GM13976 (cell line): ENCODE measurements around the gene SLCO2A1.

Source experiments
- DNase-seq: peaks from one replicate; pipeline ENCODE4 v3.0.0; 2012; ENCODE audit warnings: low spot score
- in situ Hi-C: fragments of 300-500 bp; cut with MboI; formaldehyde crosslinking; loops from one replicate; pipeline ENCODE4 v1.12.0; 2022; ENCODE audit warnings: low sequenced_read_pairs, mixed read lengths, inconsistent platforms; ENCODE audit not compliant: unreplicated experiment
- TF ChIP-seq, protein P1 (sequence below): IDR thresholded peaks from 2 replicates; pipeline ENCODE4 v1.5.1; 2012; ENCODE audit warnings: borderline replicate concordance, mild to moderate bottlenecking; ENCODE audit not compliant: insufficient read depth; ENCODE audit errors: extremely low read depth, missing control alignments, control extremely low read depth

SLCO2A1 gene

GRCh38 chr3:133921592-133921991 lies 108.1 kb downstream of the SLCO2A1 start:
- in situ Hi-C loops = loop anchor here (10.0 kb wide), 1 partner anchor 97 kb away; no protein-coding TSS in a partner anchor
- TF ChIP-seq, protein P1, sequence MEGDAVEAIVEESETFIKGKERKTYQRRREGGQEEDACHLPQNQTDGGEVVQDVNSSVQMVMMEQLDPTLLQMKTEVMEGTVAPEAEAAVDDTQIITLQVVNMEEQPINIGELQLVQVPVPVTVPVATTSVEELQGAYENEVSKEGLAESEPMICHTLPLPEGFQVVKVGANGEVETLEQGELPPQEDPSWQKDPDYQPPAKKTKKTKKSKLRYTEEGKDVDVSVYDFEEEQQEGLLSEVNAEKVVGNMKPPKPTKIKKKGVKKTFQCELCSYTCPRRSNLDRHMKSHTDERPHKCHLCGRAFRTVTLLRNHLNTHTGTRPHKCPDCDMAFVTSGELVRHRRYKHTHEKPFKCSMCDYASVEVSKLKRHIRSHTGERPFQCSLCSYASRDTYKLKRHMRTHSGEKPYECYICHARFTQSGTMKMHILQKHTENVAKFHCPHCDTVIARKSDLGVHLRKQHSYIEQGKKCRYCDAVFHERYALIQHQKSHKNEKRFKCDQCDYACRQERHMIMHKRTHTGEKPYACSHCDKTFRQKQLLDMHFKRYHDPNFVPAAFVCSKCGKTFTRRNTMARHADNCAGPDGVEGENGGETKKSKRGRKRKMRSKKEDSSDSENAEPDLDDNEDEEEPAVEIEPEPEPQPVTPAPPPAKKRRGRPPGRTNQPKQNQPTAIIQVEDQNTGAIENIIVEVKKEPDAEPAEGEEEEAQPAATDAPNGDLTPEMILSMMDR = no peak
- DNase-seq = no peak

DNA sequence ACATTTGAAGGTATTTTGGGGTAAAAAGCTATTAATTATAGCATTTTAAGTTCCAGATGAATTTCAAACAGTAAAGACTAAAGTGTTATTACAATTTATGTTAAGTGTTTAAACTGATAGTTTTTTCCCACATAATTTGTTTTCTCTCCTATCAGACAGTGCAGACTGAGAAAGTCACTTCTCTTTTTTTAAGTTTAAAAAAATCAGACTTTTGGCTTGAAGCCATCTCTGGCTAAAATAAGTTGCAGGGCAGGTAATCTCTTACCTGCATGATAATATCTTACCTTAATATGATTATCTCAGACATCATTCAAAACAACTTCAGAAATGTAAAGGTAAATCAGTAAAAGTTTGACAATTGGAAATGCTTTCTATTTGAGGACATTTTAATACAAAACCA lies 112.6 kb downstream of the SLCO2A1 start:
- TF ChIP-seq, protein P1 = no peak
- in situ Hi-C loops = no loop called here
- no peak for DNase-seq

DNA sequence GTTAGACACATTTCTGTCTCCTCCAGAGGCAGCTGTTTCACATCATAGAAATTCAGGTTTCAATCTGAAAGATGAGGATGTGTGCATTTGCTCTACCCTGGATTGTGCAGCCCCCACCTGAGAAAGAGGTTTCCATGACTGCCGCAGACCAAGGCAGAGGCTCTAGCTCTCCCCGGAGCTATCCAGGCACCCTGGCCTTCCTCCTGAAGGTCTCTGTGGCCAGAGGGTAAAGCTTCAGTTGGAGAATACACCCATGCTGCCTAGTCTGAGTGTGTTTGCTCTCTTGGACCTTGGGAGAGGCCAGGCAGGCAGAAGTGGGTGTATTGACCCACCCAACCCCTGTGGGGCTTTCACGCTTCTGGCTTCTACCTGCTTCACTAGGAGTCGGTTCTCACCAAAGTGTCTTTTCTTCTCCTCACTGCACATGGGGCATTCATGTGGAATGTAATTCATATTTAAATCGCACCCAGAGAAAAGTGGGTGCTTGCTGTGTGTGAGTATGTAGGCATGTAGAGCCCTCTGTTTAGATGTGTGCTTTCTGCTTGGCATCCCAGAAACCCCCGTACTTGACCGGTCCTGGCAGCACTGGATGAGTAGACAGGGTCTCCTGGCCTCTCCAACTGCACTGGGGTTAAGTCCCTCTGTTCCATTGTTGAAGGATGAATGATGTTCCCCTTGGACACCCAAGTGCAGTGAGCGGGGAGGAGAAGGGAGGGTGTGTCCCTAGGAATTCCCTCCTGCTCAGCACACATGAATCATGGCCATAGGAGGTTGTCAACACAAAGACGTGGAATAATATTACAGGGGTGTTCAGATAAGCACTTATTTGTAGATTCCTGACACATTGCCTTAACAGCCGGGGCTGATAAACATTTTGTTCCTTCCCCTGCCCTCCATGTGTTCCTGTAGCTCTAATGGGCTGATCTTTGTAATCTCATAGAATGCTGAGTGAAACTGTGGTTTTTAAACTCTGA lies 113.8 kb downstream of the SLCO2A1 start:
- in situ Hi-C loops = no loop called here
- TF ChIP-seq, protein P1 = no peak

DNA sequence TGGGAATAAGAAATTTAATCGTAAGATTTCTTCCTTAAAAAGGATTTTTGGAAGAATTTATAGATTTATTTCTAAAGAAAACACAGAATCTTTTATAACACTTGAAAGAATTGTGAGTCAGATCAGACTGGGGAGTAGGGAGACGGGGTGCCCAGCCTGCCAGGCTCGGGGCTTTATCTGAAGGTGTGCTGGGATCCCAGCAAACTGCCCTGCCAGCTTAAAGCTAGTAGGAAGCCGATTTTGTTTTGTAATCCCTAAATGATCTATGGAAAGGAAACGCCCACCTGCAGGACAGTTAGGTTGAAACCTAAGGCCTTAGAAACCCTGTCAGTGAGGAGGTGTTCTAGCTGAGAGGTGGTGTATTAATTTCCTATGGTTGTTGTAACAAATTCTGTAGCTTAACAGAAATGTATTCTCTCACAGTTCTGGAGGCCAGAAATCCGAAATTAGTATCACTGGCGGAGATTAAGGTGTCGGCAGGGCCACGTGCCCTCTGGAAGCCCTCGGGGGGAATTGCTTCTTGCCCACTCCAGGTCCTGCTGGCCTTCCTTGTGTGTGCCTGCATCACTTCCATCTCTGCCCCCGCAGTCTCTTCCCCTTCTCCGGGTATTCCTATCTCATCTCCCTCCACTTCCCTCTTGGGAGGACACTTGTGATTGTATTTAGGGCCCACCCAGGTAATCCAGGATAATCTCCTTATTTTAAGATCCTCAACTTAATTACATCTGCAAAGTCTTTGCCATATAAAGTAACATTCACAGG lies 114.7 kb downstream of the SLCO2A1 start:
- TF ChIP-seq, protein P1 = no peak
- in situ Hi-C loops = no loop called here
- DNase-seq = no peak

More for the DNA sequence above, 113.8 kb downstream of the SLCO2A1 start:
- DNase-seq = no peak

DNA sequence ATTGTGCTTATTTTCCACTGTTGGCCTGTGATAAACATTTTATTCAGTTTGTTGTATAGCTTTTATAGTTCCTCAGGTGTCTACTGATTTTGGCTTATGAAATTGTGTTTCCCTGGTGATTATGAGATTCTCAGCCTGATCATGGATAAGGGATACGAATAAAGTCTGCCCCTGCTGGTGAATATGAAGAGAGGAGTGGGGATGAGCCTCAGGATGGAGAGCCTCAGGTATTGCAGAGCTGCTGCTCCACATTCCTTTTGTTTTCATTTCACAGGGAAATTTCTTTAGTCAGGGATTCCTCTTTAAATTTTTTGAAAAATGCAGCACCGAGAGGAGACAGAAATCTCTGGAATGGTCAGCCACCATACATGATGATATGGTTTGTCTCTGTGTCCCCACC lies 119.3 kb downstream of the SLCO2A1 start:
- TF ChIP-seq, protein P1 = no peak
- in situ Hi-C loops = no loop called here
- DNase-seq = no peak

DNA sequence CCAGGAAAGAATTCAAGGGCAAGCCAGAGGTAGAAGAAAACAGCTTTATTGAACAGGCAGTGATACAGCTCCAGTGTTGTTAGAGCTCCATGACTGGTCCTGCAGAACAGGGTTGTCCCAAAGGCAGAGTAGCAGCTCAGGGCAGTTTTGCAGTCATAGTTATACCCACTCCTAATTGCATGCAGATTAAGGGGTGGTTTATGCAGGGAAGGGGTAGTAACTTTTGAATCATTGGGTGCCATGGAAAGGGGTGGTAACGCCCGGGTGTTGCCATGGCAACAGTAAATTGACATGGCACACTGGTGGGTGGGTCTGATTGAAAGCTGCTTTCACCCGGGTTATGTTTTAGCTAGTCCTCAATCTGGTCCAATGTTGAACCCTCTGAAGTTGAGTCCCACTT lies 124.3 kb downstream of the SLCO2A1 start:
- TF ChIP-seq, protein P1 = no peak
- in situ Hi-C loops = no loop called here
- DNase-seq = no peak
